Suppressor macrophage (primary cell): ENCODE measurements around the gene ADCYAP1R1.

Experiments used
- DNase-seq, 4 experiments: peaks; one replicate each; pipeline ENCODE4 v3.0.0-alpha.2; 2020 to 2022

Gene ADCYAP1R1

DNA sequence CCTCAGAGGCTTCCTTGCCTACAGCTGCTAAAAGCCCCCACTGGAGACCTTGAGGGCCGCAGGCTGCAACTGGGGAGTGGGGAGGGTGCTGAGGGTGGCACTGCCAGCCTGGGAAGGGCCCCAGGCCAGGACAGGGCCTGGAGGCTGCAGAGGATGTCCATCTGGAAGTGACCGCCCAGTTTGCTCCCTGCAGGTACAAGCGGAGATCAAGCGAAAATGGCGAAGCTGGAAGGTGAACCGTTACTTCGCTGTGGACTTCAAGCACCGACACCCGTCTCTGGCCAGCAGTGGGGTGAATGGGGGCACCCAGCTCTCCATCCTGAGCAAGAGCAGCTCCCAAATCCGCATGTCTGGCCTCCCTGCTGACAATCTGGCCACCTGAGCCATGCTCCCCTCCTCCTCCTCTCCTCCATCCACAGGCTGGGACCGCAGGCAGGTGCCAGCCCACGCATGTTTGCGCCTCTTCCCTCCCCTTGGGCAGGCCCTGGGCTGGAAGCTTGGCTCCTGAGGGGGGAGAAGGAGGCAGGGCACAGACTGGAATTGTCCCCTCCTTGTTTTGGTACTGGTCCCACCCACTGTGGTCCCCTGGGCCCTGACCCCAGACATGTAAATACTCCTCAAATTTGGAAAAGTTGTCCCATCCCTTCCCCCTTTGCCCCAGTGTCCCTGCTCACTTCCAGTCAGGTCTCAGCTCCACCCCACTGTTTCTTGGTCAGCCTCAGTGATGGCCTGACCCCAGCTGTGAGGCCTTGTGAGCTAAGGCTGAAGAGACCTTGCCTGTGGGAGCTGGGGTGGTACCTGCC is 54.4 kb downstream of the ADCYAP1R1 start:
- no peak for DNase-seq

DNA sequence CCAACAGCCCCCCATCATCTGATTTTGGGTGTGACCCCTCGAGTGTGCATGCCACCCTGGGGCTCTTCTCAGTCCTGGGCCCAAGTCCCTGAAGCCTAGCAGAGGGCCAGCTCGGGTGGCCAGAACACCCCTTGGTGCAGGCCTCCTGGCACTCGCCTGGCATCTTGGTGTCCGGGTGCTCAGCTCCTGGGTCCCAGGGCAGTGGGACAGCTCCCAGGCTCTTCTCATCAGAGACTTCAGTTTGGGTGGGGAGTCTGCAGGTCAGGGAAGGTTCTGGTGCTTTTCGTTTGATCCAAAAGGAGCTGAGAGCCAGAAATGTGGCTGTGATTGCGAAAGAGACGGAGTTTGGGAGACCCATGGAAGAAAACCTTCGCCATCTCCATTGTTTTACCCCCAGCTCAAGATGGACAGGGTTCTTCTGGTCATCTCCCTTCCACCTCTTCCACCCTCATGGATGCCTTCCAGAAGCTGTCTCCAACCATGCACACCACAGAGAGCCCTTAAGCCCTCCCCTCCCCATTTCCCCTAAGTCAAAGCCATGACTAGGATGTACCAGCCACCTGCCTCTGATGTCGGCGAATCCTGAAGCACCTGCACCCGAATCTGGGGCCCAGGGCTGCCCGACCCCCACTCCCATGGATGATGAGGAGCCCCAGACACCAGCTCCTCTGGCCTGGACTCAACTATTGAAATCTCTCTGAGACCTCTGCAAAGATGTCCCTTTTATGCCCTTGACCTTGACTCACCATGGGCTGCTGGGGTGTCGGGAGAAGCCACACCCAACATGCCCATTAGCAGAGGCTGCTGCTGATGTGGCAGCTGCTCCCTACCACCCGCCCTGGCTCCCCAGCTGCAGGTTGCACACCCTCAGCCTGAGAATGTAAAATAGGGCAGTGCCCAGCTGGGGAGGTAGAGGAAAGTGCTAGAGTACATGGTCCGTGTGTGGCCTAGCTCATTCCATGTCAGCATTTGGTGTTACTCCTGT is 55.3 kb downstream of the ADCYAP1R1 start:
- DNase-seq: no peak

- DNase-seq: no peak
Measured at GRCh38 chr7:31108097-31108657, 56.1 kb downstream of the ADCYAP1R1 start.

- DNase-seq: no peak
Measured at GRCh38 chr7:31109751-31110150, 57.6 kb downstream of the ADCYAP1R1 start.

DNA sequence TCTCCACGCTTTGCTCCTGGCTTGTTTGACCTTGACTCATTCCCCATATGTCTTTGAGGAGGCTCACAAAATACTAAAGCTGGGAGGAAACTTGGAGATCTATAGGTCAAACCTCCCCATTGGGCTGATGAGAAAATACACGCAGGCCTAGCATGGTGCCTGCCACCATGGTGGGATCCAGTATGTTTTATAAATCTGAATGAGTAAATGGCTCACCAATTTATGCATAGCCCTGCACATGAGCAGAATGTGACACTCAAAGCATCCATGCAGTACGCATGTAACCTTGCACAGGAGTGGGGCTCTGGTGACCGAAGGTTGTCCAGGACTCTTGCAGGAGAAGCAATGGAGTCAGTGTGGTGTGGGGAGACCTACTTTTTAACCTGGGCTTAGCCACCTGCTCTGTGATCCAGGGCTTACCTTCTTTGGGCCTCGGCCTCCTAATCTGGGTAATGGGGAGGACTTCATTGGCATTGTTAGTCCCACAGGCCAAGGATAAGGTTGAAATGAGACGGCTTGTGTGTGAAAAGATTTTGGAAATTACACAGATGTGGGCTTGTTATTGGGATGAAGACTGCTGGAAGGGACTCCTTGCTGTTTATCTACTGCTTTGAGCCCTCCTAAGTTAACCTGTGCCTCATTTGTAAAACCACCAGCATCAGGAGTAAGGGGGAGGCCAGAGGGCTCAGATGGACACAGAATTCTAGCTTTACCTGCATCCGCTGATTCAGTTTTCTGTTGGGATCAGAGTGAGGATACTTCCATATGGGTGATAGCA is 58.4 kb downstream of the ADCYAP1R1 start:
- DNase-seq: no peak

- DNase-seq: no peak
Measured at GRCh38 chr7:31111109-31111451, 59.0 kb downstream of the ADCYAP1R1 start.

DNA sequence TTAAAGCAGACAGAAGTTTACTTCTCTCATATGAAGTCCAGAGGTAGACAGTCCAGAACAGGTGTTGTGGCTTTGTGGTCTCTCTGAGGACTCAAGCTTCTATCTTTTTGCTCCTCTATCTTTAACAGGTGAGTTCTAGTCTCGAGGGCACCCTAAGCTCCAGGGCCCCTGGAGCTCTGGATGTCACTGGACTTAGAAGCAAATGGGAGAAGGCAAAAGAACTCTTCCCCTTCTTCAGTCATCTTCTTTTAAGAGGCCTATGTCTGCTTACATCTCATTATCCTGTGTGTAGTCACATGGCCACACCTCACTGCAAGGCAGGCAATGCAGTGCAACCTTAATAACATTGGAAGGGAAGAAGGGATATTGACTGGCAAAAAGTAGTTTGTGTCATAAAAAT is 61.6 kb downstream of the ADCYAP1R1 start:
- no peak for DNase-seq

GRCh38 chr7:31114593-31115343 is 62.7 kb downstream of the ADCYAP1R1 start:
- peak; percentile 3 to 31 (median 21) for DNase-seq

- DNase-seq: no peak
Measured at GRCh38 chr7:31116615-31117014, 64.5 kb downstream of the ADCYAP1R1 start.

DNA sequence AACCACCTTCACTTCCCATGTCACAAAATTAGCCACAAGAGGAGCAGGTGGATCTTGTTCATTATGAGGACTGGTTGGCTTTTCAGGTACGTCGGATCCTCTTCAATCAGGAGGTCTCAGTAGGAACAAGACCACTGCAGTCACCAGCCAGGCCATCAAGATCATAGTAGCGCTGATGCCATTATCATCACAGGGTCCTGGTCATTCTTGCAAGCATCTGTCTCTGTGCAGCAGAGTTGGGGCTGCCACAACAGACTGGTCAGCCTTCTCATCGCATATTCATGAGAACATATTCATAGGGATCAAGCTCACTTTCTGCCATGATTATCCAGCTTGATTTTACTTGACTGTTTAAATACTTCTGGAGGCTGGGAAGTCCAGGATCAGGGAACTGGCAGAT is 67.1 kb downstream of the ADCYAP1R1 start:
- no peak for DNase-seq

DNA sequence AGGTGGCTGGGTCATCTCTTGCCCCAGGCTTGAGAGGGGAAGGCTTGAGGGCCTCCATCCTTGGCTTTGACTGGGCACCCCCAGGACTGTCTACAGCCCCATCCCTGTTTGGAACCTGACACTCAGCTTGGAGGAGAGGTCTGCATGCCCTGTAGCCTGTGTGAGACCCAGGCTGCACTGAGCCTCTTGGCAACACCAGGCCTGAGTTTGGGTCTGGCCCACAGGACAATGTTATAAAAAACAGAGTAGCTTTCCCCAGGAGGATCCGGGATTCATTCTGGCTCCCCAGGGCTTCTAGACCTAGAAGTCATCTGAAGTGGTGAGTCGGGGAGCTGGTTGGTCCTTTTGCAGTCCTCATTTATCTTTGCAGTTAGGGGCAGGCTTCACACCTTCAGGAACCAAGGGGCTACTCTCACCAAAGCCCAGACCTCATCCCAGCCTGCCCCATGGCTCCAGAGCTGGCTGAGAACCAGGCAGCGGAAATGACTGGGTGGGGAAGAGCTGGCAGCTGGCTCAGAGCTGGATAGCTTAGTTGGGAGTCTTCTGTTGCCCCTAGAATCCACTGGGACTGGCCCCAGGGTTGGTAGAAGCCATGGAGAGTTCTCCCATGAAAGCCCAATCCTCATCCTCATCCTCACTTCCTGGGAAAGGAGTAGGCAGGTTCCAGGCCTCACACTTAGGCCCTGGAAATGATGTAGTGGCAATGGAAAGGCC is 68.8 kb downstream of the ADCYAP1R1 start:
- DNase-seq: no peak

DNA sequence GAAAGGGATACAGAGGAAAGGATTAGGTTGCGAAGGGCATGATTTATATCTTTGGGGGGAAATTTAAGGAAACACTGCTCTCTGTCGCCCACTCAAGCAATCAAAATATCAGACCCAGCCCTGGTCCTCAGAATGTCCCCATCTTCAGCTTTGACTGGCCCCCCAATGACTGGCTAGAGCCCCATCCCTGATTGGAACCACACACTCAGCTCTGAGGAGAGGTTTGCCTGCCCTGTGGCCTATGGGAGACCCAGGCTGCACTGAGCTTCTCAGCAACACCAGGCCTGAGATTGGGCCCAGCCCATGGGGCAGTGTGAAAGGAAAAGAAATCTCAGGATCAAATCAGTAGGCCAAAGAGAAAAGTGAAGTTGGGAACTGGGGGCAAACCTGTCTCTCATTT is 69.5 kb downstream of the ADCYAP1R1 start:
- no peak for DNase-seq

- peak; percentile 85 to 88 (median 86) for DNase-seq
Measured at GRCh38 chr7:31122649-31123058, 70.5 kb downstream of the ADCYAP1R1 start.

DNA sequence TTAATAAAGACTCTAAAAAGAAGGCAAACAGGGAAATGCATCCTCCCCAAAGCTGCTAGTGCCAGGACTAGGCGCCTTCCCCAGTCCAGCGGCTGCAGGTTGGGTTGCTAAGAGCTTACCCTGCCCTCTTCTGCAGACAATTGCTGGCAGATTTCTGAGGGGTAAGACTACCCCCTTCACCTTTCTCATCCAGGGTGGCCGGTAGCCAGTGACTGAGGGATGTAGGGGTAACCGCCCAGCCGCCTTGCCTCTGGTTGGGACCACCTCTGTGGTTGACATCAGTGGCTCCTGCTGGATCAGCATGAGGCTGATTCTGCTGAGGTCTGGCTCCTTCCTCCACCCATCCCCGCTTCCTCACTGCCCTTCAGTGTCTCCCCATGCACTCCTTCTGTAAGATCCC is 71.2 kb downstream of the ADCYAP1R1 start:
- DNase-seq: no peak

- no peak for DNase-seq
Measured at GRCh38 chr7:31123726-31124125, 71.6 kb downstream of the ADCYAP1R1 start.

- no peak for DNase-seq
Measured at GRCh38 chr7:31125171-31125570, 73.1 kb downstream of the ADCYAP1R1 start.

- DNase-seq: no peak
Measured at GRCh38 chr7:31126976-31127375, 74.9 kb downstream of the ADCYAP1R1 start.

DNA sequence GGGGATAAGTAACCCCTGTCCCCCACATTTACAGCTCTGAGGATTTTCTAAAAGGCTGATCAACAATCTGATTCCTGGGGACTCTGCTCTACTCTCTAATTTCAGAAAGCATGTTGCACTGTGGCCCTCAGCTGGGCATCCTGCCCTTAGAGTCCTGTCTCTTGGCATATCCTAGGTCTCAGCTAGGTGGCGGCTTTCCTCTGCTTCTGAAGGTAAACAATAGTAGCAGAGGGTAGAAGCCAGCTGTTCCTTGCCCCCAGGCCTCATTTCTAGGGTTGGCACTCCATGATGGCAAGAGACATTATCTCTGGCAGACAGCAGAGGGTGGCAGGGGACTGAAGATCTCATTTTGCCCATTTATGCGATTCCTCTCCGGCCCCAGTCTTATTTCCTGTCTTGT is 77.0 kb downstream of the ADCYAP1R1 start:
- no peak for DNase-seq

GRCh38 chr7:31133497-31133896 is 81.4 kb downstream of the ADCYAP1R1 start:
- DNase-seq: no peak

- DNase-seq: peak; percentile 64 to 87 (median 72)
Measured at GRCh38 chr7:31134246-31135188, 82.4 kb downstream of the ADCYAP1R1 start.
